Measurements from ENCODE around the gene MROH8. TPM values are rescaled to one million over a fixed set of nuclear protein-coding genes. Genes with fewer than 3 reads are reported as not detected.

MROH8 gene
- polyA plus RNA-seq, 1 of the 3 experiments (the other 2 are of a cell fraction): 3.5 TPM

DNA sequence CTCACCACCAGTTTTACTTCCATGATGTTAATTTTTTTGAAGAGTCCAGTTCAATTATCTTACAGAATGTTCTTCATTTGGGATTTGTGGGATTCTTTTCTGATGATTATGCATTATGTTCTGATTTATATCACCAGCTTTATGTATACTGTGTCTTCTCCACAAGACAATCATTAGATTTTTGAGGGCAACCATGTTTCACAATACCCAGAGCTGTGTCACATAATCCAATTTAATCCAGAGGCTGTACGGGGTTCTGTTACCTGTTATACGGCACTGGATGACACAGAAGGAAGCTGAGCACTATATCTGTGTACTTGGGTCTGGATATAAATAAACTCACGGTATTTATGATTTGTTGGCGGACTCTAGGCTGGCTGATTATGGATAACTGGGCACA is 41.8 kb downstream of the MROH8 start:
- Histone ChIP-seq H3K4me2 (no peak overlapping the region), H3K9me3 (no peaks in the 10 kb centered on the region), H3F3A (replicated peaks; ENCODE audit: insufficient read depth) (no peaks in the 10 kb centered on the region), H2AFZ (ENCODE audit: low read depth) (no peak overlapping the region), H3K79me2 (ENCODE audit: insufficient read depth) (no peaks in the 10 kb centered on the region), H3K4me1 (ENCODE audit: control insufficient read depth in 1 of 2, insufficient read depth in 2 of 2, low read depth in 1 of 2, low read length in 1 of 2) (peaks cover 0 to 3% of the 10 kb centered on the region in 2 experiments; a peak in 1 of 4 replicates), H4K20me1 (ENCODE audit: insufficient read depth) (no peaks in the 10 kb centered on the region), H3K36me3 (replicated peaks in 1 of 2; ENCODE audit: control insufficient read depth in 1 of 2, insufficient read depth in 2 of 2, low read length in 1 of 2) (no peaks in the 10 kb centered on the region), H3K27me3 (ENCODE audit: insufficient read depth) (no peaks in the 10 kb centered on the region), H3K9ac (no peak overlapping the region), H3K9me2 (no peaks in the 10 kb centered on the region), H3K4me3 (ENCODE audit: low read depth in 2 of 2, low read length in 1 of 2) (no peak overlapping the region), H3K27ac (ENCODE audit: low read depth in 2 of 2, low read length in 1 of 2) (no peak overlapping the region)
- 35% methylated on average over 4 of the region's 4 CpGs for WGBS (ENCODE audit: low lambda C conversion rate)
- CTCF ChIA-PET: interaction anchor here (1.5 kb wide), 1 partner anchor 19 kb away, joined by 3 read pairs; no protein-coding TSS in a partner anchor
- DNase-seq: peak; percentile 23
- POLR2A ChIA-PET: no interaction called here
- TF ChIP-seq CHD2 (IDR thresholded peaks at IDR 0.05; ENCODE audit: low read length, partially characterized antibody): no peak
- TF ChIP-seq, protein P1, sequence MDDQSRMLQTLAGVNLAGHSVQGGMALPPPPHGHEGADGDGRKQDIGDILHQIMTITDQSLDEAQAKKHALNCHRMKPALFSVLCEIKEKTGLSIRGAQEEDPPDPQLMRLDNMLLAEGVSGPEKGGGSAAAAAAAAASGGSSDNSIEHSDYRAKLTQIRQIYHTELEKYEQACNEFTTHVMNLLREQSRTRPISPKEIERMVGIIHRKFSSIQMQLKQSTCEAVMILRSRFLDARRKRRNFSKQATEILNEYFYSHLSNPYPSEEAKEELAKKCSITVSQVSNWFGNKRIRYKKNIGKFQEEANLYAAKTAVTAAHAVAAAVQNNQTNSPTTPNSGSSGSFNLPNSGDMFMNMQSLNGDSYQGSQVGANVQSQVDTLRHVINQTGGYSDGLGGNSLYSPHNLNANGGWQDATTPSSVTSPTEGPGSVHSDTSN (IDR thresholded peaks at IDR 0.05): no peak
- TF ChIP-seq RXRA (IDR thresholded peaks at IDR 0.05; ENCODE audit: borderline replicate concordance, low read depth): no peak
- TF ChIP-seq CTCF (IDR thresholded peaks at IDR 0.05): no peak
- TF ChIP-seq, protein P2, sequence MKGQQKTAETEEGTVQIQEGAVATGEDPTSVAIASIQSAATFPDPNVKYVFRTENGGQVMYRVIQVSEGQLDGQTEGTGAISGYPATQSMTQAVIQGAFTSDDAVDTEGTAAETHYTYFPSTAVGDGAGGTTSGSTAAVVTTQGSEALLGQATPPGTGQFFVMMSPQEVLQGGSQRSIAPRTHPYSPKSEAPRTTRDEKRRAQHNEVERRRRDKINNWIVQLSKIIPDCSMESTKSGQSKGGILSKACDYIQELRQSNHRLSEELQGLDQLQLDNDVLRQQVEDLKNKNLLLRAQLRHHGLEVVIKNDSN (IDR thresholded peaks at IDR 0.05; ENCODE audit: borderline replicate concordance, low read depth): no peak
- no peak for TF ChIP-seq SIN3A (IDR thresholded peaks at IDR 0.05; ENCODE audit: borderline replicate concordance, low read depth, low read length)
- no peak for TF ChIP-seq RAD21 (IDR thresholded peaks at IDR 0.05; ENCODE audit: low read length)
- TF ChIP-seq EZH2phosphoT487 (IDR thresholded peaks at IDR 0.05; ENCODE audit: borderline replicate concordance, low read depth): no peak
- no peak for TF ChIP-seq FOXM1 (IDR thresholded peaks at IDR 0.05; ENCODE audit: low read depth)
- TF ChIP-seq JUND (IDR thresholded peaks at IDR 0.05): no peak
- no peak for TF ChIP-seq RFX5 (IDR thresholded peaks at IDR 0.05; ENCODE audit: low read length)
- TF ChIP-seq GABPA (IDR thresholded peaks at IDR 0.05; ENCODE audit: low read depth): no peak
- no peak for TF ChIP-seq SMC3 (IDR thresholded peaks at IDR 0.05; ENCODE audit: low read depth, low read length)
- TF ChIP-seq GATA2 (CRISPR knock-in tag; IDR thresholded peaks at IDR 0.05): no peak
- TF ChIP-seq USF2 (IDR thresholded peaks at IDR 0.05; ENCODE audit: borderline replicate concordance, low read depth, low read length): no peak
- TF ChIP-seq TAF1 (IDR thresholded peaks at IDR 0.05; ENCODE audit: borderline replicate concordance, low read depth, low read length): no peak
- TF ChIP-seq EP300 (IDR thresholded peaks at IDR 0.05; ENCODE audit: borderline replicate concordance in 1 of 2, low read depth in 1 of 2, low read length in 1 of 2): no peak
- no peak for TF ChIP-seq FOXJ3 (CRISPR knock-in tag; IDR thresholded peaks at IDR 0.05)
- TF ChIP-seq MAX (IDR thresholded peaks at IDR 0.05; ENCODE audit: low read depth): no peak
